COLO668 (cell line): ENCODE results near the gene NAGPA.
"Not testable (repeated sequence)": the region's sequence is repeated elsewhere in the genome, so short reads cannot be mapped to it uniquely, and the experiment has no call there.

Source experiments
- DNase-seq: peaks from one replicate; lab custom pipeline; 2025; ENCODE audit not compliant: unreplicated experiment; lab: John Stamatoyannopoulos, UW

The NAGPA gene

DNA sequence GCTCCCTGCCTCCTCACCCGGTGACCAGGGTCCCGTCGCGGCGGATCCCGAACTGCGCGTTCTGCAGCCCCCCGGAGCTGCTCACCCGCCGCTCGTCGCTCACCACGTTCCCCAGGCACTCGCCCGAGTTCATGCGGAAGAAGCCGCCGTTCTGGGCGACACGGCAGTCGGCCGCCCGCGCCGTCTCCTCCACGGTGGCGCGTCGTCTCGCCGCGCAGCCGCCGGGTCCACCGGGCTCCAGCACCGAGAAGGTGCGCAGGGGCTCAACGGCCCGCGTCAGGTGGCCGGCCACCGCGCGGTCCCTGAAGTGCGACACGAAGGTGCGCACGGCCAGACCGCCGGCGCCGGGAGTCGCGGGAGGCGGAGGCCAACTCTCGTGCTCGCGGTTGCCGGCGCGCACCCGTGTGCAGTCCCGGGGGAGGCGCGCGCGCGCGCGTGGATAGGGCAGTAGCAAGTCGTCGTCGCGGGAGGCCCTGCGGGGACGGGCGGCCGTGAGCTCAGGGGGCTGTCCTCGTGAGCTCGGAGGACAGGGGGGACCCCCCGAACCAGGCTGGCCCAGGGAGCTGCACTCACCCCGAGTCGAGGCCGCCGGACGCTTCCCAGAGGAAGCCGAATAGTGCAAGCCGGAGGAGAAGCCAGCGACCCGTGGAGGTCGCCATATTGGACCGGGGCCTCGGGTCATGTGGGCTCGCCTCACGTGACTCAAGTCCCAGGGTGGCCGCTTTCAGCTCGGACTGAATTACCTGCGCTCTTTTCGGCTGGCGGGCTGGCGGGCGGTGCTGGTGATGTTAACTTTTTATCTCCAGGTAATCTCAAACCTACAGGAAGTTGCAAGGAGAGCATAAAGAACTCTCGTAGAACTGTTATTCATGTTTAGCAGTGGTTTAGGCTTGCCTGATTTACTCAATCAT is at the start of gene NAGPA:
Gene NAGPA (minus strand): TSS at position 680 of the 911 bp plus-strand sequence. CDS start 21 bp downstream, at position 659.
- peak; percentile 80 for DNase-seq

GRCh38 chr16:5080996-5081395 is 47.3 kb upstream of the NAGPA start:
- DNase-seq, result not testable (repeated sequence)

DNA sequence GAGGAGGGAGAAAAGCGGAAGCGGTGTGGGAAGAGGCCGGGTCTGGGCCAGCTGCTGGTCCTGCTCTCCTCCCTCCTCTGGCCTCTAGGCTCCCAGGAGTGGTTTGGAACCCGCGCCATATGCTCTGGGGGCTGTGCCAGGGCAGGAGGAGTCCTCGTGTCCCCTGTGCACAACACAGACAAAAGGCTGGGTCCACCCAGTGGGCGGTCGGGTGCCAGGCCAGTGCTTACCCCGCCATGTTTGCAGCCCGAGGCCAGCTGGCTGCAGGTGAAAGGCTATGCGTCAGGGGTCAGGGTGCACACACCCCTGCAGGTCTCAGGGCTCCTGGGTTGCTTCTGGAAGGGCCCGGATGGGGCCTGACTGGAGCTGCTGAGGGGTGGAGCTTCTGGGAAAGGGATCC is 46.7 kb upstream of the NAGPA start:
- not testable (repeated sequence) for DNase-seq

GRCh38 chr16:5078626-5079025 is 44.9 kb upstream of the NAGPA start:
- DNase-seq, result no peak

DNA sequence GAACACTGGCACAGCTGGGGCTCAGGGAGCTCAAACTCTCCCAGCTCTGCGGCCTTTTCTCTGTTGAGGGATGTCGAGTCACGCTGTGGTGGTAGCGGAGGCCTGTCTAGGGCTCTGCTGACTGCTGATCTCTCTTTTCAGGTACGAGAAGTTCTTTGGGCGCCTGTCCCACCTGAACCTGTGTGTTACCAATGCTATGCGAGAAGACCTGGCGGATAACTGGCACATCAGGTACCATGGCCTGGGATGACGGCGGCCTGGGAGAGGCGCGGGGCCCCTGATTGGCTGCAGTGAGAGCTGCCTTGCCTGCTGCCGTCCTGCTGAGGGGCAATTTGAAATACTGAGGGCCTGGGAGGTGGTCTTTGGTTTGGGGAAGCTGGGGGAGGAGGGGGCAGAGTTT is 43.6 kb upstream of the NAGPA start:
- DNase-seq, result no peak

GRCh38 chr16:5075637-5076036 is 41.9 kb upstream of the NAGPA start:
- DNase-seq, result no peak

DNA sequence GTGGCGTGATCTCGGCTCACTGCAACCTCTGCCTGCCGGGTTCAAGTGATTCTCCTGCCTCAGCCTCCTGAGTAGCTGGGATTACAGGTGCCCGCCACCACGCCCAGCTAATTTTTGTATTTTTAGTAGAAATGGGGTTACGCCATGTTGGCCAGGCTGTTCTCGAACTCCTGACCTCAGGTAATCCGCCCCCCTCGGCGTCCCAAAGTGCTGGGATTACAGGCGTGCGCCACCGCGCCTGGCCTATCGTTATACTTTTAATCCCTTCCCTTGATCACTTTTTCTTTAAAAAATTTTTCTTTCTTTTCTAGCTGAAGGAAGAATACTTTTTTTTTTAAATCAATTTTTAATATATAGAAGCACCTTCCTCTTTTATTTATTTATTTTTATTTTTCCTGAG is 40.0 kb upstream of the NAGPA start:
- DNase-seq, result not testable (repeated sequence)

GRCh38 chr16:5073279-5073629 is 39.5 kb upstream of the NAGPA start:
- DNase-seq, result no peak

DNA sequence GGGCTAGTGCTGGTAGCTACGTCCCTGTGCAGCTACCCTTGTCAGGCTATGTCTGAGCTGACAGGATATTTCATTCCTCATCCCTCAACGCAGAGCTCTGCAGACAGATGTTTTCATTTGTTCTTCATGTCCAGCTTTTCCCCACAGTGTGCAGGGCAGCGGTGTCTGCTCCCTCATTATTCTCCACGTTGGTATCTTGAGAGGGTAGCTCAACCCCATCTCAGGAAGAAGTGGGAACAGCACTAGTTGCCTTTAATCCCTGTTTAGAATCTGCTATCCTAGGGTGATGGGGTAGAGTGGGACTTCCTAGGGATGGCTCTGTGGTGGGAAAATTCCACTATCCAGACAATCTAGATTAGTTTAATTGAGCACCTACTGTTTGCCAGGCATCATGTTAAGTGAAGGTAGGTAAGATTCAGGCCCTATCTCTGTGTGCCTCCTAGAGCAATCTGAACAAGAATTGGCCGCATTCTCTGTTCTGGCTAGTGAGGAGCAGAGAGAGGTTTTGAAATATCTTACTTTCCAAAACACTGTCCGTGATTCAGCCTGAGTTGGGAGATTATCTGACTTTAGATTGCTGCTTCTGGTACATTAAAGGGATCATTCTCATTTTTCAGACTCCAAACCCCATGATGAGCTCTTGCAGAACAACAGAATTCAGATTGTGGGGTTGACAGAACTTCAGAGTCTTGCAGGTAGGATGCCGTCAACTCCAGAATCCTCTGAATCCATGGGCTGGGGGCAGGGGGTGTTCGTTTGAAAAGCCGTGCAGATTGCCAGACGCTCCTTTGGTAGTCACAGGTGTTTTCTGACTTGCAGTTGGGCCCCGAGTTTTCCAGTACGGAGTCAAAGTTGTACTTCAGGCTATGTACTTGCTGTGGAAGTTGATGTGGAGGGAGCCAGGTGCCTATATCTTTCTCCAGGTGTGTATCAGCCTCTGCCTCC is 38.9 kb upstream of the NAGPA start:
- no peak for DNase-seq

- DNase-seq, result peak; percentile 88
These were observed 38.1 kb upstream of the NAGPA start, which contains the start of gene ALG1 for GRCh38 chr16:5071681-5072333. Gene ALG1 (plus strand): TSS chr16:5071843. CDS start chr16:5071850, 7 bp downstream.

DNA sequence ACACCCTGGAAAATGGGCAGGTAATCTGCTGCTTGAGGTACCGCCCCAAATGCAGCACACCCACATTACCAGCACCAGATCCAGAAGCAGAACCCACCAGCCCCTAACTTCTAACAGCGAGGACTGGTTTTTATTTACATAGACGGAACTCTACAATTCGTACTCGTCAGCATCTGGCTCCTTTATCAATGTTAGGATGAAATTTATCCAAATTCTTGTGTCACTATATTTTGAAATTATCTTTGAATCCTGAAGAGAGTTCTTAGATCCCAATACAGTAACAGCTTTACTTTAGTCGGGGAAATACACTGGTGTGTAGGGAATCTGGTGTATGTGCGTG is 37.6 kb upstream of the NAGPA start:
- DNase-seq, result no peak

DNA sequence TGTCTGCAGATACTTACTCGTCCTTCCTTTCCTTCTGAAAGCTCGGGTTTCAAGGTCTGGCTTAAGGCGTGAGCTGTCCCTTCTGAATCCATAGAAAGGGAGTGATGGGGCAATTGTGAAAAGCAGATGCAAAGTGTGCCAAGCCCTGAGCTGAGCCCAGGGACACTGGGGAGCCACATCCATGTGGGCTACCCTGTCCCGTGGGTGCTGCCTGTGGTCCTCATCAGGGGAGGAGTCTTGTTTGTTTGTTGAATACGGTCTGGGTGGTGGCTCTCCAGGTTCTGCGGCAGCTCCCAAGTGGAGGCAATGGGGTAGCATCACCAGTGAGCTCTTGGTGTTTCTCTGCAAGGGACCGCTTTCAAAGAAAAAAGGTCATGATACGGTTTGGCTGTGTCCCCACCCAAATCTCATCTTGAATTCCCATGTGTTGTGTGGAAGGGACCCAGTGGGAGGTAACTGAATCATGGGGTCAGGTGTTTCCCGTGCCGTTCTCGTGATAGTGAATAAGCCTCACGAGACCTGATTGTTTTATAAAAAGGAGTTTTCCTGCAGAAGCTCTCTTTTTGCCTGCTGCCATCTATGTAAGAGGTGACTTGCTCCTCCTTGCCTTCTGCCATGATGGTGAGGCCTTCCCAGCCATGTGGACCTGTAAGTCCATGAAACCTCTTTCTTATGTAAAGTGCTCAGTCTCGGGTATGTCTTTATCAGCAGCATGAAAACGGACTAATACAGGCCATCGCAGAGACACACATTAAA is 36.9 kb upstream of the NAGPA start:
- DNase-seq, result no peak

GRCh38 chr16:5069854-5070253 is 36.1 kb upstream of the NAGPA start:
- no peak for DNase-seq

GRCh38 chr16:5069048-5069447 is 35.3 kb upstream of the NAGPA start:
- no peak for DNase-seq

GRCh38 chr16:5066511-5066910 is 32.8 kb upstream of the NAGPA start:
- DNase-seq, result no peak

- DNase-seq, result no peak
These were observed 32.1 kb upstream of the NAGPA start, which contains the start of gene C16orf89 for GRCh38 chr16:5065813-5066212. Gene C16orf89 (minus strand): TSS chr16:5065956. CDS start chr16:5065908, 48 bp downstream.

DNA sequence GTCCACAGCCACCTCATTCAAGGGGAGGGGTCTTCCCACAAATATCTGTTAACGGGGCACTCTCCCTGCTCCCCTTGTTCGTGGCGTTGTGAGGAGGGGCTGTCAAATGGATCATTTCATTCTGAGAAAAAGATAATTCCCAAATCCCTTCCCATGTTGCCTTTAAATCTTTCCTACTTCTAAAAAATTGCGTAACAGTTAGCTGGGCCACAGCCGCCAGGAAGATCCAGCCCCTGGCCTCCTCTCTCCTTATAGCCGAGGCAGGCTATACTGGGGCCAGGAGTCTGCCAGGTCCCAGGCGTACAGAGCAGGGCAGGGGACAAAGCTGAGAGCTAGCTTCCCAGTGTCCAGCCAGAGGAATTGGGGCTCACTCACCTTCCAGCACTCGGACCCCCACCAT is 31.6 kb upstream of the NAGPA start:
- no peak for DNase-seq

DNA sequence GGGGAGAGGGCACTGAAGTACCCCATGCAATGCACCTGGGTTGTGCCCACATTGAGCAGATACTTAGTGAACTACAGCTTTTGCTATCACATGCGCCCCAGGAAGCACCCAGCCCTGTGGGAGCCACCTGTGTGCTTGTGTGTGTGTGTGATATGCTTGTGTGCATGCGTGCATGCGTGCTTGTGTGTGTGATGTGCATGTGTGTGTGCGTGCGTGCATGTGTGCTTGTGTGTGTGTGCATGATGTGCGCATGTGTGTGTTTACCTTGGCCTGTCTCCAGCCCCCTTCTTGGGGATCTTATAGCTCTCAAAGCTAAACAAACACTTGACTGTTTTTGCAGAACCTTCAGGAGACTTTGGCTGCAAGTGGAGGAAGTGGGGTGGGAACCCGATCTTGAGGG is 31.2 kb upstream of the NAGPA start:
- DNase-seq, result peak; percentile 30

- no peak for DNase-seq
These were observed 29.3 kb upstream of the NAGPA start for GRCh38 chr16:5062790-5063765.
